Measurements from ENCODE around the gene OSBP2.

OSBP2 gene

DNA sequence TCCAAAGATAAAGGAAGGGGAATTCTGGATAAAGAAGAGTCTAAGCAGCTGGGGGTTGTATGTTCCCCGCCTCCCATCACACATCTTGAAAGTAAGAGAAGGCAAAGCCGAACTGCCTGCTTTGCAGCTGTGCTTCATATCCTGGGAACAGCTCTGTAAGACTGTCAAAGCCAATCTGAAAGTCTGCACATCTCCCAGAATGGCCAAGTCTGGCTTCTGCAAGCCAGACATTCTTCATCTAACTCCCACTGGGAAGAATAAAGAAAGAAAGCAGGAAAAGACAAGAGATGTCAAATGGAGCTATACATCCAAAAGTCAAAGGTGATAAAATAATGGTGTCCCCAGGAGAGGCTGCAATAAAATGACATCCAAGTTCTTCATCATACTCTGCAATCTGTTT is 258.5 kb downstream of the OSBP2 start:
- no peak for DNase-seq (ENCODE audit: low read depth)
- TF ChIP-seq, protein P1, sequence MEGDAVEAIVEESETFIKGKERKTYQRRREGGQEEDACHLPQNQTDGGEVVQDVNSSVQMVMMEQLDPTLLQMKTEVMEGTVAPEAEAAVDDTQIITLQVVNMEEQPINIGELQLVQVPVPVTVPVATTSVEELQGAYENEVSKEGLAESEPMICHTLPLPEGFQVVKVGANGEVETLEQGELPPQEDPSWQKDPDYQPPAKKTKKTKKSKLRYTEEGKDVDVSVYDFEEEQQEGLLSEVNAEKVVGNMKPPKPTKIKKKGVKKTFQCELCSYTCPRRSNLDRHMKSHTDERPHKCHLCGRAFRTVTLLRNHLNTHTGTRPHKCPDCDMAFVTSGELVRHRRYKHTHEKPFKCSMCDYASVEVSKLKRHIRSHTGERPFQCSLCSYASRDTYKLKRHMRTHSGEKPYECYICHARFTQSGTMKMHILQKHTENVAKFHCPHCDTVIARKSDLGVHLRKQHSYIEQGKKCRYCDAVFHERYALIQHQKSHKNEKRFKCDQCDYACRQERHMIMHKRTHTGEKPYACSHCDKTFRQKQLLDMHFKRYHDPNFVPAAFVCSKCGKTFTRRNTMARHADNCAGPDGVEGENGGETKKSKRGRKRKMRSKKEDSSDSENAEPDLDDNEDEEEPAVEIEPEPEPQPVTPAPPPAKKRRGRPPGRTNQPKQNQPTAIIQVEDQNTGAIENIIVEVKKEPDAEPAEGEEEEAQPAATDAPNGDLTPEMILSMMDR (conservative IDR thresholded peaks at IDR 0.05; ENCODE audit: low read length) = no peak

GRCh38 chr22:30955153-30955552 is 260.5 kb downstream of the OSBP2 start:
- TF ChIP-seq, protein P1 (conservative IDR thresholded peaks at IDR 0.05; ENCODE audit: low read length) = no peak
- H3K4me3 ChIP-seq (ENCODE audit: low read length) = no peak overlapping the region
- DNase-seq (ENCODE audit: low read depth) = no peak

More for the DNA sequence above, 258.5 kb downstream of the OSBP2 start:
- H3K4me3 ChIP-seq (ENCODE audit: low read length) = no peak overlapping the region
